GM12874 (cell line): Measurements from ENCODE around the gene STMP1.

ENCODE experiments used
- TF ChIP-seq, protein P1 (sequence below): IDR thresholded peaks from 2 replicates; pipeline ENCODE4 v1.5.1; 2011; ENCODE audit warnings: low read depth, mild to moderate bottlenecking, control low read depth, low read length, moderate library complexity; ENCODE audit not compliant: insufficient read depth

Gene STMP1

DNA sequence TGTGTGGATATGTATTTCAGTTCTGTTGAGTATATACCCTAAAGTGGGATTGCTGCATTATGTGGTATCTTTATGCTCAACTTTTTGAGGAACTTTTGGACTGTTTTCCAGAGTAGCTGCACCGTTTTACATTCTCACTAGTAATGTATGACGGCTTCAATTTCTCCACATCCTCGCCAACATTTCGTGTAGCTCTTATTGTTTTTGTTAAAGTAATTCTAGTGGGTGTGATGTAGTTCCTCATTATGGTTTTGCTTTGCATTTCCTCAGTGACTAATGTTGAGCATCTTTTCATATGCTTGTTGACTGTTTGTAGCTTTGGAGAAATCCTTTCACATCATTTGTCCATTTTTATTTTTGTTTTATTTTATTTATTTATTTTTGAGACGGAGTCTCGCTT lies 4.5 kb downstream of the STMP1 start:
- TF ChIP-seq, protein P1, sequence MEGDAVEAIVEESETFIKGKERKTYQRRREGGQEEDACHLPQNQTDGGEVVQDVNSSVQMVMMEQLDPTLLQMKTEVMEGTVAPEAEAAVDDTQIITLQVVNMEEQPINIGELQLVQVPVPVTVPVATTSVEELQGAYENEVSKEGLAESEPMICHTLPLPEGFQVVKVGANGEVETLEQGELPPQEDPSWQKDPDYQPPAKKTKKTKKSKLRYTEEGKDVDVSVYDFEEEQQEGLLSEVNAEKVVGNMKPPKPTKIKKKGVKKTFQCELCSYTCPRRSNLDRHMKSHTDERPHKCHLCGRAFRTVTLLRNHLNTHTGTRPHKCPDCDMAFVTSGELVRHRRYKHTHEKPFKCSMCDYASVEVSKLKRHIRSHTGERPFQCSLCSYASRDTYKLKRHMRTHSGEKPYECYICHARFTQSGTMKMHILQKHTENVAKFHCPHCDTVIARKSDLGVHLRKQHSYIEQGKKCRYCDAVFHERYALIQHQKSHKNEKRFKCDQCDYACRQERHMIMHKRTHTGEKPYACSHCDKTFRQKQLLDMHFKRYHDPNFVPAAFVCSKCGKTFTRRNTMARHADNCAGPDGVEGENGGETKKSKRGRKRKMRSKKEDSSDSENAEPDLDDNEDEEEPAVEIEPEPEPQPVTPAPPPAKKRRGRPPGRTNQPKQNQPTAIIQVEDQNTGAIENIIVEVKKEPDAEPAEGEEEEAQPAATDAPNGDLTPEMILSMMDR, result no peak

DNA sequence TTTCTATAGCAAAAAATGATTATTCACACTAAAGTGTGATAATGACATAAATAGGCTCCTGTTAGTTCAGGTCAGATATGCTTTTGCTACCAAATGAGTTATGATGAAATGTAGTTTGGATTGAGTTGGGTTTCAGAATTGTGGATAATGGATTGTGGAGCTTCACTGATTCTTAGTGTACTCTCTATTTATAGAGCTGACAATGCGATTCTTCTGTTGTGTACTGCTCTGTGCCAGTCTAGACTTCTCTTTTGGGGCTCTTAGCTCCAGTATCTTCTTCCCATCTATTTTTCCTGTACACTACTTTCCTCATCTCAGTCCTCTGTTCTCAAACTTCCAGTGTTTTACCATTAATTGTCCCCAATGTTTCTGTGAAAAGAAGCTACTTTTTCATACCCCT lies 7.5 kb downstream of the STMP1 start:
- TF ChIP-seq, protein P1, result no peak

DNA sequence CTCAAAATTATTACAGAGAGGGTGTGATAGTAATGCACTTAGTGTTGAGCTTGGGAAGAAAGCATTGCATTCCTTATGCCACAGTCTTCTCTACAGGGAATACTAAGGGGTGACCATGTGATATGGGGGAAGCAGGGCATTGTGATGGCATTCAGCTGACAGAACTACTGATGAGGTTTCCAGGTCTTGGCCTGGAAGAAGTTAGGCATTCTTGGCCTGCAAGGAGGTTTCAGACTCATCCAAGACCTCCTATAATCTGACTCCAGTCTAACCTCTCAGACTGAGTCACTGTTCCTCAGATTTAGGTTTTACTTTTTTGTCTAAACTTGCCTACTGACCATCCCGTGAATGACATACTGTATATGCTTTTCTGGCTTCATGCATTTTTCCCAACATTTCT lies 7.9 kb downstream of the STMP1 start:
- TF ChIP-seq, protein P1, result no peak

DNA sequence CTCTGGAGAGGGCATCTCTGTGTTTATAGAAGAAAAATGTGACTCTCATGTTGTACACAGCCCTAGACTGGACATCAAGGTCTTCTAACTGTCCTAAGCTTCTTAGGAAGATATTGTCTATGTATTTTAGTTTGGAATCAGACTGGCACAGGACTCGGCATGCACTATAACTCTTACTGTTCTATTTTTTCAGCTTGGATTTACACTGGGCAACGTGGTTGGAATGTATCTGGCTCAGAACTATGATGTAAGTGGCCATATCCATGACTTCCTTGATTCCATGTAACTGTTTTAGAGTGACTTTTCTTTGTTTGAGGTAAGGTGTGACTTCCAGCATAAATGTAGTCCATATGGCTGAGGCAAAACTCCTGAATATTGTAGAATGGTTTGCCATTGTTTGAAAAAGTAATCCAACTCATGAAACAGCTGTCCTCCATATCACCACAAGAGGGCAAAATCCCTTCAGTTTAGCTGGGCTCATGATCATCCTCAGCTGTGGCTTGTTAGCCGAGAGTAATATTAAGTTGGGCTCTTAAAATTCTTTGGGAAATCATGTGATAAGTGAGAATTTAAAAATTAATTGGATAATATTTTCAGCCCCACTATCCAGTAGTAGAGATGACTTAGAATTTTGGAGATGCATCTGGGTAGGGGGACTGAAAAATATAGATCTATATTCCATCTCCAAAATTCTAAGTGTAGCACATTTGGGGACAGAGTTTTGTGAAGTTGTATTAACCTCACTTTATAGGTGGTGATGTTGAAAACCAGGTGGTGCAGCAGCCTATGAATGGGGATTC lies 10.4 kb downstream of the STMP1 start:
- TF ChIP-seq, protein P1, result peak; percentile 64

DNA sequence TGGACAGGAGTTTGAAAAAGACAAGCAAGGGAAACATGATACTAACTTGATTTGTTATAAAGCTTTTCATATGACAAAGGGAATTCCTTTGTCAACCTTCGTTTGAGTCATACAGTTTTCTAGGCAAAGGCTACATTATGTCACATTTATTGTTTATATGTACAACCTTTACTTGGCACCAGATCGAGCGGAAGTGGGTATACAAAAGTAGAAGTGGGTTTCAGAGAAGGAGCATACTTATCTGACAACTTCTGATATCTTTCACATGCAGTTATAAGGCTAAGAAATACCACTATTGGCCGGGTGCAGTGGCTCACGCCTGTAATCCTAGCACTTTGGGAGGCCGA lies 11.0 kb downstream of the STMP1 start:
- TF ChIP-seq, protein P1, result no peak

DNA sequence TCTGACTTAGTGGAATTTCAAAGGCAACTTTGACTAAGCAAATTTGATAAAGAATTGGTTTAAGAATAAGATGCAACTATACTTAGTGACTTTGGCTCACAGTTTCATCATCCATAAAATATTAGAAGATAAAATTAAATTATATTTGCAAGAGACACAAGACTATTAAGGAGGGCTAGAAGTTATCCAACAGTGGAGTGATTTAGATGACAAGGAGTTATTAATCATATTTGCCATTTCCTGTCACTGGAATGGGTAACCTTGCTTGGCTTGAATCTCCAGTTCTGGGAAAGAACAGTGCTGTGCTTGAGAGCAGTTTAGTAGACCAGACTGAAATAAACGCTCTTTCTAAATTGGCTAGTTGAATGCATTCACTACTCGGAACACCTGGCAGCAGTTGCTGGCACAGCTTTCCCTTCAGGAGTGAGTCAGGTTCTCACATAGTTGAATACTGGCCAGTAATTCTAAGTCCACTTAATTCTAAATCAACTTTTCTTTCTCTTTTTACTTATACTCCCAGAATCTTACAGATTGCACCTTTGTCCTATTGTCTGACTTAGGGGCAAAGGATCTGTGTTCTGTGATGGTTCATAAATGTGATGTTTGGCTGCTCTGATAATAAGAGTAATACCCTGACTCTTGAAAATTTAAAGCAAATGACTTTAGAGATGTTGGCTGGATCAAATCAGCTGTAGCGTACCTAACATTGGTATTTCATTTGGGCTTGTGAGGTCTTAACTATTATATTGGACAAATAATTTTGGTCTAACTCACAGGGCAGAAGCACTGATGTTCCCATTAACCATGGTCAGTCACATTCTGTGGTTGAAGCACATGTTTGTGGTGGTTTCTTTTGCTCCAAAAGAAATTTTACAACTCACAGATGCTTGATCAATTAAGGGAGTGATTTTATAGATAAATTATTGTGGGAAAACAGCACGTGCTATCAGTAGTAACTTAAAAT lies 16.6 kb downstream of the STMP1 start:
- TF ChIP-seq, protein P1, result no peak

DNA sequence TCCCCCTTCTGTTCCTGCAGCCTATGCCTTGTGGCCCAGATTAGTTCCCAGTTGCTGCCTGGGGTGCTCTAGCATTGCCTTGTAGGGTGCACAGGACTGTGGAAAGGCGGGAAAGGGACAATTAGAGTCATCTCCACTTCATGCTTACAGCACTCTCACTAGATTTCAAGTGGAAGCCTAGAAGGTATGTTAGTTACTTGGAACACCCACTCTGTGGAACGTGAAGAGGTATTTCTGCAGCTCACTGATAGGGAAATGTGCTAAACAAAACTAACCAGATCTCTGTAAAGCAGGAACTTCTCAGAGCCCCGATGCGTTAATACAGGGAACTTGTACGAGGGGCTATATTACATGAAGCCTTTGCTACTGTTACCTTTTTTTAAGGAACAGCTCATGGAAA lies 19.4 kb downstream of the STMP1 start:
- TF ChIP-seq, protein P1, result no peak
